GM23248 (cell line): ENCODE data around the gene MYO5C. TPM values are rescaled to one million over a fixed set of nuclear protein-coding genes. Genes with fewer than 3 reads are reported as not detected.

Experiments
- DNase-seq: peaks from one replicate; pipeline ENCODE4 v3.0.0-alpha.2; 2015
- H2AFZ ChIP-seq: fragments of 200-600 bp; sonication (generic); 2 replicates; pipeline ENCODE4 v1.6.1; 2016; ENCODE audit warnings: antibody characterized with exemption
- H3F3A ChIP-seq: fragments of 200-600 bp; sonication (generic); 2 replicates; pipeline ENCODE4 v1.6.1; 2016; ENCODE audit warnings: mild to moderate bottlenecking, antibody characterized with exemption, mixed run types; ENCODE audit not compliant: insufficient read depth
- H3K27ac ChIP-seq: fragments of 200-600 bp; sonication (generic); 2 replicates; pipeline ENCODE4 v1.5.1; 2016; ENCODE audit warnings: mild to moderate bottlenecking
- H3K27me3 ChIP-seq: fragments of 200-600 bp; sonication (generic); replicated peaks from 2 replicates; pipeline ENCODE4 v1.6.1; 2016; ENCODE audit warnings: mild to moderate bottlenecking; ENCODE audit not compliant: insufficient read depth
- H3K36me3 ChIP-seq: fragments of 200-600 bp; sonication (generic); 2 replicates; pipeline ENCODE4 v1.6.1; 2016; ENCODE audit warnings: low read depth, mild to moderate bottlenecking
- H3K4me1 ChIP-seq: fragments of 200-600 bp; sonication (generic); 2 replicates; pipeline ENCODE4 v1.6.1; 2016; ENCODE audit warnings: mild to moderate bottlenecking; ENCODE audit not compliant: insufficient read depth
- H3K4me2 ChIP-seq: fragments of 200-600 bp; sonication (generic); one replicate; pipeline ENCODE4 v1.6.1; 2016; ENCODE audit warnings: mild to moderate bottlenecking; ENCODE audit not compliant: unreplicated experiment
- H3K4me3 ChIP-seq: fragments of 200-600 bp; sonication (generic); 2 replicates; pipeline ENCODE4 v1.5.1; 2016; ENCODE audit warnings: mild to moderate bottlenecking
- H3K79me2 ChIP-seq: fragments of 200-600 bp; sonication (generic); 2 replicates; pipeline ENCODE4 v1.6.1; 2016; ENCODE audit warnings: mild to moderate bottlenecking; ENCODE audit not compliant: insufficient read depth
- H3K9ac ChIP-seq: fragments of 200-600 bp; sonication (generic); 2 replicates; pipeline ENCODE4 v1.6.1; 2016; ENCODE audit warnings: mild to moderate bottlenecking
- H3K9me2 ChIP-seq: fragments of 200-600 bp; sonication (generic); 2 replicates; pipeline ENCODE4 v1.6.1; 2016; ENCODE audit warnings: mixed run types, mild to moderate bottlenecking, moderate library complexity; ENCODE audit not compliant: insufficient read depth
- H3K9me3 ChIP-seq: fragments of 200-600 bp; sonication (generic); one replicate; pipeline ENCODE4 v1.6.1; 2017; ENCODE audit warnings: low read depth
- H4K20me1 ChIP-seq: fragments of 200-600 bp; sonication (generic); 2 replicates; pipeline ENCODE4 v1.6.0; 2016; ENCODE audit not compliant: insufficient read depth
- EZH2 ChIP-seq: fragments of 200-600 bp; sonication (generic); IDR thresholded peaks from 2 replicates; pipeline ENCODE4 v1.6.1; 2018; ENCODE audit warnings: antibody characterized with exemption, mild to moderate bottlenecking; ENCODE audit not compliant: insufficient read depth, poor library complexity, severe bottlenecking
- EZH2phosphoT487 ChIP-seq: fragments of 200-600 bp; sonication (generic); IDR thresholded peaks from 2 replicates; pipeline ENCODE4 v1.6.1; 2018; ENCODE audit warnings: antibody characterized with exemption, moderate library complexity, mild to moderate bottlenecking, low read depth; ENCODE audit not compliant: insufficient read depth
- WGBS, 2 experiments: methylation state at CpG; one replicate each; pipeline ENCODE4 v1.1.6; 2015 to 2017; ENCODE audit warnings: low lambda C conversion rate in 2 of 2, low coverage in 1 of 2; ENCODE audit errors: missing lambda C conversion rate in 2 of 2; 5-methylcytosine and 5-hydroxymethylcytosine counted together
- in situ Hi-C: fragments of 300-500 bp; cut with MboI; formaldehyde crosslinking; loops from 2 replicates; pipeline ENCODE4 v1.15.0; 2020
- polyA plus RNA-seq: library from polyadenylated mRNA; unstranded; fragments of >200 nt; fragmentation: Nextera tagmentation; extraction: Ambion mirVana; gene quantifications from 2 replicates; pipeline ENCODE4 v1.2.1, GENCODE V29; 2016
- total RNA-seq: library from RNA; depleted of rRNA; stranded (reverse); fragments of >200 nt; shearing (Covaris generic); gene quantifications from 2 replicates; pipeline ENCODE4 v1.2.3, GENCODE V29; 2014

The MYO5C gene
- total and polyA plus RNA-seq, 2 experiments from 2014 or later, result not detected

DNA sequence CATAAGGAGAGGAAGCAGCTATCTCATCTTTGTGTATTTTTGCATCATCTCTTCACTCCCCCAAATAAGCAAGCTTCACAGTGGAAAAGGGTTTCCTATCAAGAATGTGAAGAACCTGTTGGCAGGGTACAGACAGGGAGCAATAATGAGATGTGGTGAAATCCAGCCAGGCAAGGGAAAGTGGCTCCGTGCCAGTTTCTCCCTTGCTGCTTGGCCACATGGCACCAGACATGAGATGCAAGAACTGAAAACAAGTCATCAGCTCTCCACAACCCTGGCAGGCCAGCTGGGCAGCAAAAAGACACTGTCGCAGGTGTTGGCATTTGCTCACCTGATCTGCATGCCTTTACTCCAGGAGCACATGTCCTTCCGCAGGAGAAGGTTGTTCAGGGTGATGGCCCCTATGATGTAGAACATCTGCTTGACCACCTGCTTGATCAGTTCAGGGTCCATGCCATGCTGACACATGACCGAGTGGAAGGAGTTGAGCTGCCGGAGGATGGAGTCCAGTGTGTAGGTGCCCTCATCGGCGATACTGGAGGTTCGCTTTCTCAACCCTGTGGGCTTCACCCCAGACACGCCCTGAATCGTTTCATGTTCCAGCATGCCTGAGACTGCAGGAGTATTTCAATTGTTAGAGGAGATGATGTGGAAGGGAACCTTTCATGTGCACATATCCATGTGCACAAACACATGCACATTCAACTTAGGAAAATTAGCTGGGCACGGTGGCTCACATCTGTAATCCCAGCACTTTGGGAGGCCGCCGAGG, 23.3 kb upstream of the MYO5C start:
- TF ChIP-seq EZH2phosphoT487 (no peak), EZH2 (no peak)
- no peaks in the 10 kb centered on the region for H3K27me3 ChIP-seq
- no peaks in the 10 kb centered on the region for H4K20me1 ChIP-seq
- no peak overlapping the region for H3K27ac ChIP-seq
- no peak overlapping the region for H3K4me2 ChIP-seq
- H3F3A ChIP-seq, result no peaks in the 10 kb centered on the region
- DNase-seq, result no peak
- H3K4me3 ChIP-seq, result no peak overlapping the region
- no peaks in the 10 kb centered on the region for H3K9me2 ChIP-seq
- peaks cover 9% of the 10 kb centered on the region for H3K36me3 ChIP-seq
- H3K9me3 ChIP-seq, result no peaks in the 10 kb centered on the region
- 91 to 93% methylated on average over 13 of the region's 13 CpGs for WGBS, 2 experiments
- no peak overlapping the region for H3K9ac ChIP-seq
- H3K79me2 ChIP-seq, result no peaks in the 10 kb centered on the region
- in situ Hi-C loops, result no loop called here
- no peak overlapping the region for H2AFZ ChIP-seq
- no peaks in the 10 kb centered on the region for H3K4me1 ChIP-seq

- Histone ChIP-seq H3K27me3 (no peaks in the 10 kb centered on the region), H3K79me2 (no peaks in the 10 kb centered on the region), H3K4me3 (no peak overlapping the region), H2AFZ (no peak overlapping the region), H3F3A (no peaks in the 10 kb centered on the region), H4K20me1 (no peaks in the 10 kb centered on the region), H3K9me2 (no peaks in the 10 kb centered on the region), H3K9ac (no peak overlapping the region), H3K27ac (no peak overlapping the region), H3K4me2 (no peak overlapping the region), H3K9me3 (no peaks in the 10 kb centered on the region), H3K4me1 (no peaks in the 10 kb centered on the region), H3K36me3 (peaks cover 9% of the 10 kb centered on the region)
- in situ Hi-C loops, result no loop called here
- no peak for TF ChIP-seq EZH2
- no peak for TF ChIP-seq EZH2phosphoT487
- 97 to 100% methylated on average over 2 of the region's 2 CpGs for WGBS, 2 experiments
- DNase-seq, result no peak
Measured at GRCh38 chr15:52317688-52318087, 22.1 kb upstream of the MYO5C start.

GRCh38 chr15:52317022-52317421, 21.4 kb upstream of the MYO5C start:
- Histone ChIP-seq H3K9me2 (no peaks in the 10 kb centered on the region), H3F3A (no peaks in the 10 kb centered on the region), H3K27me3 (no peaks in the 10 kb centered on the region), H3K4me3 (no peak overlapping the region), H3K79me2 (no peaks in the 10 kb centered on the region), H2AFZ (no peak overlapping the region), H3K4me2 (no peak overlapping the region), H4K20me1 (no peaks in the 10 kb centered on the region), H3K9me3 (no peaks in the 10 kb centered on the region), H3K36me3 (peaks cover 9% of the 10 kb centered on the region), H3K4me1 (no peaks in the 10 kb centered on the region), H3K27ac (no peak overlapping the region), H3K9ac (no peak overlapping the region)
- 84 to 92% methylated on average over 2 of the region's 2 CpGs for WGBS, 2 experiments
- in situ Hi-C loops, result no loop called here
- TF ChIP-seq EZH2, result no peak
- no peak for TF ChIP-seq EZH2phosphoT487
- no peak for DNase-seq

- Histone ChIP-seq H3K36me3 (0 out of 2 replicates have a peak, but pooled peaks cover 2% of the 10 kb centered on the region), H3K9me2 (no peaks in the 10 kb centered on the region), H3K4me2 (no peak overlapping the region), H4K20me1 (no peaks in the 10 kb centered on the region), H3K79me2 (no peaks in the 10 kb centered on the region), H3F3A (no peaks in the 10 kb centered on the region), H3K4me3 (no peak overlapping the region), H3K27me3 (no peaks in the 10 kb centered on the region), H2AFZ (no peak overlapping the region), H3K9me3 (no peaks in the 10 kb centered on the region), H3K4me1 (peaks cover 7% of the 10 kb centered on the region; the same call in 1 of the 2 replicates), H3K27ac (no peak overlapping the region), H3K9ac (no peak overlapping the region)
- in situ Hi-C loops, result no loop called here
- no peak for TF ChIP-seq EZH2phosphoT487
- TF ChIP-seq EZH2, result no peak
- 75 to 76% methylated on average over 6 of the region's 6 CpGs for WGBS, 2 experiments
- no peak for DNase-seq
Measured at GRCh38 chr15:52309154-52309548, 13.5 kb upstream of the MYO5C start.
